HG03520 (cell line): ENCODE results near the gene ANO5.

Source experiments
- ATAC-seq: cut with Tn5 transposase; IDR thresholded peaks from one replicate; pipeline ENCODE4 v1.9.1; 2021; ENCODE audit warnings: mild to moderate bottlenecking, moderate library complexity; ENCODE audit not compliant: unreplicated experiment

ANO5 gene

DNA sequence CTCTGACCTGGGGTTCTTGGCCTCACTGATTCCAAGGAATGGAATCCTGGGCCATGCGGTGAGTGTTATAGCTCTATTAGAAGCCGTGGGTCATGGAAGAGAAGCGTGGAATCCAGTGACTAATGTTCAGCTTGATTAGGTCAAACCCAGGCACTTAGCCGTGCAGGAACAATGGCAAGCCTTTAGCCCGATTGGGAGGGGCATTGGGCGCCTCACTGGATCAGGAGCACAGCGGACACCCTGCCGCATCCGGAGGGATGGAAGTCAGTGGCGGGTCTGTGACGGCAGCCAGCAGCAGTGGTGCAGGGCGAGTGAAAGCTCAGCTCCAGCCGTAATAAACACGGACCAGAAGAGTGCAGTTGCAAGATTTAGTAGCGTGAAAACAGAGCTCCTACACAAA, 124.8 kb downstream of the ANO5 start:
- ATAC-seq, result no peak

DNA sequence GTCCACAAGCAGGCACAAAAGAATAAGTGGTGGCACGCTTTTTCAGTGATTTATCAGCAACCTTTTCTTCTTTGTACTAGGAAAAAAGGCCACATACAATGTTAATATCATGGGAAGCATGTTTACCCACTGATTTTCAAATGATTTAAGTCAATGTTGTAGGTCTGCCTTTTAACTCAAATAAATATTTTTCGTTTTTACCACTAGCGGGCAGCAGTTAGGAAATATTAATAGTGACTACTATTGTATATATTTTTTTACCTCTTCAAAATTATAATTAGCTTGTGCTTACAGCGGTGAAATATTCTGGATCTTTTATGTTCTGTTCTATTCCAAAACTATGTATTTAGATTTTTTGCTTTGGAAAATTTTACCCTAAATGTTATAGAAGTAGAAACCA, 138.9 kb downstream of the ANO5 start:
- no peak for ATAC-seq
